Panc1 (cell line): ENCODE results near the gene DPH6. TPM values are rescaled to one million over a fixed set of nuclear protein-coding genes. Genes with fewer than 3 reads are reported as not detected.

Experiments used
- ATAC-seq: fragments of 200-7000 bp; cut with Tn5 transposase; 2 replicates; pipeline ENCODE4 v1.9.1; 2020; ENCODE audit warnings: mild to moderate bottlenecking, moderate library complexity
- BruUV-seq: library from RNA; stranded (reverse); fragments of 400-500 nt; replicated peaks from 2 replicates; lab custom pipeline; 2021; lab: Mats Ljungman, UMichigan
- CTCF ChIA-PET: fragments of 300-600 bp; sonication (Branson Sonifier 250); formaldehyde crosslinking; loops from one replicate; lab custom pipeline; 2022; ENCODE audit warnings: antibody characterized with exemption; lab: Charles Lee
- POLR2A ChIA-PET: fragments of 300-600 bp; sonication (Branson Sonifier 250); formaldehyde crosslinking; loops from one replicate; lab custom pipeline; 2022; ENCODE audit warnings: antibody characterized with exemption; lab: Charles Lee
- DNase-seq: peaks from one replicate; pipeline ENCODE4 v3.0.0-alpha.2; 2010; ENCODE audit warnings: low read depth, low spot score
- H3K27ac ChIP-seq: 2 replicates; pipeline ENCODE4 v1.5.1; 2011; ENCODE audit warnings: mild to moderate bottlenecking, low read length, inconsistent platforms
- H3K27me3 ChIP-seq: fragments of 200-500 bp; sonication (Bioruptor generic); 2 replicates; pipeline ENCODE4 v1.6.0; 2014; ENCODE audit warnings: low read length, inconsistent platforms; ENCODE audit not compliant: control insufficient read depth, insufficient read depth
- H3K36me3 ChIP-seq: fragments of 200-500 bp; sonication (Bioruptor generic); 2 replicates; pipeline ENCODE4 v1.5.1; 2014; ENCODE audit warnings: inconsistent platforms, mild to moderate bottlenecking, low read length, moderate library complexity; ENCODE audit not compliant: control insufficient read depth, insufficient read depth
- H3K4me1 ChIP-seq: 2 replicates; pipeline ENCODE4 v1.5.1; 2011; ENCODE audit warnings: inconsistent platforms, mild to moderate bottlenecking, low read length, moderate library complexity; ENCODE audit not compliant: control insufficient read depth, insufficient read depth
- H3K4me3 ChIP-seq, 2 experiments: 2 replicates each; pipeline ENCODE4 v1.5.1; 2011 to 2012; ENCODE audit warnings: low read depth in 2 of 2, low read length in 2 of 2, mild to moderate bottlenecking in 2 of 2, inconsistent platforms in 1 of 2, moderate library complexity in 1 of 2
- H3K9me3 ChIP-seq: fragments of 200-500 bp; sonication (Bioruptor generic); 2 replicates; pipeline ENCODE4 v1.5.1; 2014; ENCODE audit warnings: low read depth, mild to moderate bottlenecking, inconsistent platforms, low read length, moderate library complexity; ENCODE audit not compliant: control insufficient read depth, insufficient read depth
- CTCF ChIP-seq: fragments of 450-650 bp; IDR thresholded peaks from 2 replicates; pipeline ENCODE4 v1.5.1; 2017; ENCODE audit warnings: mild to moderate bottlenecking
- POLR2AphosphoS5 ChIP-seq: IDR thresholded peaks from 2 replicates; pipeline ENCODE4 v1.6.1; 2012; ENCODE audit warnings: mild to moderate bottlenecking, low read depth, low read length, moderate library complexity
- REST ChIP-seq, 2 experiments: IDR thresholded peaks; 2 replicates each; pipeline ENCODE4 v1.6.1; 2011 to 2012; ENCODE audit warnings: low read depth in 2 of 2, control low read depth in 1 of 2, low read length in 1 of 2, mild to moderate bottlenecking in 1 of 2, moderate library complexity in 1 of 2; ENCODE audit not compliant: insufficient read depth in 1 of 2
- SIN3A ChIP-seq: IDR thresholded peaks from 2 replicates; pipeline ENCODE4 v1.6.1; 2012; ENCODE audit warnings: low read depth, mild to moderate bottlenecking, low read length, moderate library complexity, borderline replicate concordance; ENCODE audit not compliant: insufficient read depth
- TCF7L2 ChIP-seq: IDR thresholded peaks from 2 replicates; pipeline ENCODE4 v1.6.1; 2011; ENCODE audit warnings: mild to moderate bottlenecking, low read depth, low read length, inconsistent platforms
- in situ Hi-C: cut with HindIII; loops from 2 replicates; pipeline ENCODE4 v1.10.0; 2016; ENCODE audit warnings: low sequenced_read_pairs, low pct_unique_long_range_greater_than_20kb
- intact Hi-C: fragments of 100-400 bp; cut with micrococcal nuclease; formaldehyde crosslinking; loops from one replicate; pipeline ENCODE4 v1.10.0; 2022; ENCODE audit not compliant: unreplicated experiment
- total RNA-seq: library from RNA; stranded (reverse); gene quantifications from one replicate; pipeline ENCODE4 v1.2.1, GENCODE V29; 2021; ENCODE audit not compliant: unreplicated experiment

Gene DPH6
- total RNA-seq, 1 experiment from 2014 or later: 24.0 TPM

GRCh38 chr15:35351059-35351458 lies 194.9 kb downstream of the DPH6 start:
- DNase-seq (no peak), ATAC-seq (no peak)
- H3K36me3 ChIP-seq: no peaks in the 10 kb centered on the region
- TF ChIP-seq CTCF (no peak), SIN3A (no peak), POLR2AphosphoS5 (no peak), TCF7L2 (no peak), REST (IDR thresholded peaks at IDR 0.05; ENCODE audit: insufficient read depth in 1 of 2, low read depth in 2 of 2, low read length in 1 of 2) (no peak)
- intact Hi-C loops: no loop called here
- H3K4me3 ChIP-seq: no peak overlapping the region
- POLR2A ChIA-PET: no interaction called here
- no TSS peak for BruUV-seq
- no peaks in the 10 kb centered on the region for H3K27me3 ChIP-seq
- no peaks in the 10 kb centered on the region for H3K4me1 ChIP-seq
- in situ Hi-C loops: no loop called here
- CTCF ChIA-PET: no interaction called here
- no peaks in the 10 kb centered on the region for H3K9me3 ChIP-seq
- no peak overlapping the region for H3K27ac ChIP-seq

- DNase-seq (no peak), ATAC-seq (no peak)
- Histone ChIP-seq H3K36me3 (no peaks in the 10 kb centered on the region), H3K4me3 (no peak overlapping the region), H3K9me3 (no peaks in the 10 kb centered on the region), H3K27ac (no peak overlapping the region), H3K27me3 (no peaks in the 10 kb centered on the region), H3K4me1 (no peaks in the 10 kb centered on the region)
- no TSS peak for BruUV-seq
- intact Hi-C loops (no loop called here), in situ Hi-C loops (no loop called here)
- TF ChIP-seq CTCF: no peak
- no peak for TF ChIP-seq POLR2AphosphoS5
- no peak for TF ChIP-seq REST (IDR thresholded peaks at IDR 0.05; ENCODE audit: insufficient read depth in 1 of 2, low read depth in 2 of 2, low read length in 1 of 2)
- no peak; the same call in 1 of the 2 replicates for TF ChIP-seq TCF7L2
- no peak for TF ChIP-seq SIN3A
- ChIA-PET POLR2A (no interaction called here), CTCF (no interaction called here)
Observed at GRCh38 chr15:35349916-35350315, 196.0 kb downstream of the DPH6 start.
